22Rv1 (cell line): ENCODE results near the gene DPT.

ENCODE experiments used
- H3K27ac ChIP-seq: fragments of 450-650 bp; 2 replicates; pipeline ENCODE4 v1.5.1; 2017
- CTCF ChIP-seq: fragments of 450-650 bp; IDR thresholded peaks from 2 replicates; pipeline ENCODE4 v1.5.1; 2017; ENCODE audit warnings: mild to moderate bottlenecking
- ZFX ChIP-seq: fragments of 450-650 bp; IDR thresholded peaks from 2 replicates; pipeline ENCODE4 v1.6.1; 2017; ENCODE audit warnings: antibody characterized with exemption, borderline replicate concordance

The DPT gene

GRCh38 chr1:168698453-168698852 is 30.6 kb downstream of the DPT start:
- no peak overlapping the region for H3K27ac ChIP-seq
- no peak for TF ChIP-seq CTCF
- no peak for TF ChIP-seq ZFX

GRCh38 chr1:168697356-168698126 is 31.5 kb downstream of the DPT start:
- no peak for TF ChIP-seq ZFX
- no peak for TF ChIP-seq CTCF
- H3K27ac ChIP-seq, result no peak overlapping the region

- no peak overlapping the region for H3K27ac ChIP-seq
- no peak for TF ChIP-seq ZFX
- no peak for TF ChIP-seq CTCF
These were observed 32.8 kb downstream of the DPT start for GRCh38 chr1:168696125-168696760.

- peak overlapping the region; percentile 37; the same call in 1 of the 2 replicates for H3K27ac ChIP-seq
These were observed 35.2 kb downstream of the DPT start for GRCh38 chr1:168693872-168694238.

GRCh38 chr1:168693197-168693871 is 35.7 kb downstream of the DPT start:
- TF ChIP-seq CTCF (no peak), ZFX (no peak)
- peak overlapping the region; percentile 37; the same call in 1 of the 2 replicates for H3K27ac ChIP-seq

More at GRCh38 chr1:168693872-168694238, 35.2 kb downstream of the DPT start:
- TF ChIP-seq ZFX, result no peak
- TF ChIP-seq CTCF, result no peak

- no peak for TF ChIP-seq ZFX
- TF ChIP-seq CTCF, result no peak
- no peak overlapping the region for H3K27ac ChIP-seq
These were observed 36.5 kb downstream of the DPT start for GRCh38 chr1:168692472-168692871.
